ENCODE data around the gene ENOSF1.
"Not testable (repeated sequence)": the region's sequence is repeated elsewhere in the genome, so short reads cannot be mapped to it uniquely, and the experiment has no call there.

Gene ENOSF1

GRCh38 chr18:712401-713134 lies at the start of gene ENOSF1:
ENOSF1 (minus strand) TSS chr18:712630; CDS start chr18:712587, 43 bp downstream.
- peak; percentile 59 for TF ChIP-seq CTCF (IDR thresholded peaks at IDR 0.05; ENCODE audit: low read depth, low read length)
- peak within 1 kb of the TSS; percentile 76 for H3K4me3 ChIP-seq (ENCODE audit: low read depth, low read length)

- H3K4me3 ChIP-seq (ENCODE audit: low read depth, low read length), result not testable (repeated sequence)
Measured at GRCh38 chr18:759864-760263, 47.4 kb upstream of the ENOSF1 start.

- TF ChIP-seq CTCF (IDR thresholded peaks at IDR 0.05; ENCODE audit: low read depth, low read length), result no peak
- H3K4me3 ChIP-seq (ENCODE audit: low read depth, low read length), result no peak overlapping the region
Measured at GRCh38 chr18:755506-755905, 43.1 kb upstream of the ENOSF1 start.

GRCh38 chr18:754656-755055 lies 42.2 kb upstream of the ENOSF1 start:
- TF ChIP-seq CTCF (IDR thresholded peaks at IDR 0.05; ENCODE audit: low read depth, low read length), result no peak

GRCh38 chr18:750456-750855 lies 38.0 kb upstream of the ENOSF1 start:
- H3K4me3 ChIP-seq (ENCODE audit: low read depth, low read length), result no peak overlapping the region
- no peak for TF ChIP-seq CTCF (IDR thresholded peaks at IDR 0.05; ENCODE audit: low read depth, low read length)

More at GRCh38 chr18:754656-755055, 42.2 kb upstream of the ENOSF1 start:
- H3K4me3 ChIP-seq (ENCODE audit: low read depth, low read length), result no peak overlapping the region

- TF ChIP-seq CTCF (IDR thresholded peaks at IDR 0.05; ENCODE audit: low read depth, low read length), result no peak
- H3K4me3 ChIP-seq (ENCODE audit: low read depth, low read length), result no peak overlapping the region
Measured at GRCh38 chr18:744832-745597, 32.6 kb upstream of the ENOSF1 start.

- H3K4me3 ChIP-seq (ENCODE audit: low read depth, low read length), result no peak overlapping the region
- peak; percentile 47 for TF ChIP-seq CTCF (IDR thresholded peaks at IDR 0.05; ENCODE audit: low read depth, low read length)
Measured at GRCh38 chr18:741931-742512, 29.6 kb upstream of the ENOSF1 start.

Data from WI38 (cell line).